ENCODE data around the gene GCNT4.

GCNT4 gene

DNA sequence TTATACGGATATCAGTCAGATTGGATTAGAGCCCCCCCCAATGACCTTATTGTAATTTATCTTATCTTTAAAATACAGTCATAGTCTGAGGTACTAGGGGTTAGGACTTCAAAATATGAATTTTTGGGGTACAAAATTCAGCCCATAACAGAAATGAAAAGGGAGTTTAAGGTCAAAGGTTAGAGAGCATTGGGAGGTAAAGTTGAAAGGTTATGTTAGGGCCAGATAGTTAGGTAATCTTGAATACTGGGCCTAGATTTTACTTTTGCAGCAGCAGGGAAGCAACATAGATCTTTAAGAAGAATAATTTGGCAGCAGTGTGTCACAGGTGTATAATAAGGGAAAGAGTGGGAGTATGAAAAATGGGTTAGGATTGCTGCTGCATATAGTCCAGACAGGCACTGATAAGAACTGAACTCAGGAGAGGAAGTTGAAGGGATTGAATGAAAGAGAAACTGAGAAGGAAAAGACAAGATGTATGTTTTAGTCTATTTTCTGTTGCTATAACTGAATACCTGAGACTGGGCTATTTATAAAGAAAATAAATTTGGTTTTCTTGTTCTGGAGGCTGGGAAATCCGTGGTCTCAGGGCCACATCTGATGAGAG, 10.7 kb upstream of the GCNT4 start:
- no peak overlapping the region for H3K4me3 ChIP-seq (ENCODE audit: low read depth in 1 of 2, low read length in 2 of 2)
- H3K27ac ChIP-seq (ENCODE audit: low read depth, low read length), result no peak overlapping the region
- H3K36me3 ChIP-seq (ENCODE audit: insufficient read depth, low read length), result no peaks in the 10 kb centered on the region
- H3K9me3 ChIP-seq (ENCODE audit: low read length), result no peaks in the 10 kb centered on the region
- H3K27me3 ChIP-seq (ENCODE audit: control insufficient read depth in 1 of 2, insufficient read depth in 2 of 2, low read length in 2 of 2), result no peaks in the 10 kb centered on the region
- no peak overlapping the region for H3K9ac ChIP-seq (ENCODE audit: low read length)
- H3K4me1 ChIP-seq (ENCODE audit: insufficient read depth, low read length), result no peaks in the 10 kb centered on the region

DNA sequence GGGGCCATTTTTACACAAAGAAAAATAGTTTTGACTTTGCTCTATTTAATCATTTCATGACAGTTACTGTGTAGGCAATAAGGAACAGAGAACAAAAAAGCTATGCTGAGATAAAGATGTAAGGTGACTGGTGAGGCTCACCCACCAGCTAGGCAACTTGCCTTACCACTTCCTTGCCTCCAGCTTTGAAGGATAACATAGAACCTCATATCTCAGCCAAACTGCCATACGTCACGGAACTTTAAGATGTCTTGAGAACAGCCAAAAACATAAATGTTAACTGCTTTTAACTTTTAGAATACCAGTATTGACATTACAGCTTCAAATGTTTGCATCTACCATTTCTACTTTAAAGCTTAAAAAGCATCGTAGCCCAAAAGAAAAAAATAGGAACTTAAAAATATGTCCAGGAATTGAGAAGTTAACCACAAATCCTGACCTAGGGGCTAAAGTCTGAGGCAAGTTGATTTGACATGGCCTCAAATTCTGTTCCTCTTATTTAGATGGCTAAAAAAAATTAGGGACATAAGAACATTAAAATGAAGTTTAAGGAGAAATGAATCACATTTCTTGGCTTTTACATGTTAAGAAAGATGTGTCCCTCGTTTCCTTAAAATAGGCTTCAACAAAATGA, 7.7 kb upstream of the GCNT4 start:
- Histone ChIP-seq H3K27ac (ENCODE audit: low read depth, low read length) (no peak overlapping the region), H3K4me1 (ENCODE audit: insufficient read depth, low read length) (no peaks in the 10 kb centered on the region)

DNA sequence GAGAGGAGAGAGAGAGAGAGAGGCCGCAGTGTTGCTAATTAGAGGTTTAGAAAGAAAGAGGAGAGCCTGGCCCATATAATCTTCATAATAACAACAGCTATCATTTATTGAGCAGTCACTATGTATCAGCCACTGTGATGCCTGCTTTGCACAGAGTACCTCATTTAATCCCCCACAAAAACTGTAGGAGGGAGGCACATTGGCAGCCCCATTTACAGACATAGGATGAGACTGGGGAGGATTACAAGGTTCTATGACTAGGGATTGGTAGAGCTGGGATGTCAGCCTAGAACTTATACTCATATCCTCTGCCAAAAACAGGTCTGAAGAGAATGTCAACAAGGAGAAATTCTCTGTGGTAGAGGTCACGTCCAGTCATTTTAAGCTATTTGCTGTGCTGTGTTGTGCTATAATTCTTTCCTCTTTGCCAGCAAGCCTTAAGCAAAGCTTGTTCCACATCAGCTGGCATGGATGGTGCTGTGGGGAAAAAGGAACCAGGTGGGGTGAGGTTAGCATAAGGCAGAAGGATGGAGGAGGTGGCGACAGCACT, 6.7 kb upstream of the GCNT4 start:
- peaks cover 8% of the 10 kb centered on the region for H3K4me1 ChIP-seq (ENCODE audit: insufficient read depth, low read length)
- H3K27me3 ChIP-seq (ENCODE audit: control insufficient read depth in 1 of 2, insufficient read depth in 2 of 2, low read length in 2 of 2), result no peaks in the 10 kb centered on the region
- H3K9ac ChIP-seq (ENCODE audit: low read length), result no peak overlapping the region
- H3K9me3 ChIP-seq (ENCODE audit: low read length), result no peaks in the 10 kb centered on the region
- H3K4me3 ChIP-seq (ENCODE audit: low read depth in 1 of 2, low read length in 2 of 2), result no peak overlapping the region
- no peaks in the 10 kb centered on the region for H3K36me3 ChIP-seq (ENCODE audit: insufficient read depth, low read length)
- H3K27ac ChIP-seq (ENCODE audit: low read depth, low read length), result no peak overlapping the region

More for the DNA sequence above, 7.7 kb upstream of the GCNT4 start:
- Histone ChIP-seq H3K27me3 (ENCODE audit: control insufficient read depth in 1 of 2, insufficient read depth in 2 of 2, low read length in 2 of 2) (no peaks in the 10 kb centered on the region), H3K9ac (ENCODE audit: low read length) (no peak overlapping the region), H3K9me3 (ENCODE audit: low read length) (no peaks in the 10 kb centered on the region), H3K4me3 (ENCODE audit: low read depth in 1 of 2, low read length in 2 of 2) (no peak overlapping the region), H3K36me3 (ENCODE audit: insufficient read depth, low read length) (no peaks in the 10 kb centered on the region)

DNA sequence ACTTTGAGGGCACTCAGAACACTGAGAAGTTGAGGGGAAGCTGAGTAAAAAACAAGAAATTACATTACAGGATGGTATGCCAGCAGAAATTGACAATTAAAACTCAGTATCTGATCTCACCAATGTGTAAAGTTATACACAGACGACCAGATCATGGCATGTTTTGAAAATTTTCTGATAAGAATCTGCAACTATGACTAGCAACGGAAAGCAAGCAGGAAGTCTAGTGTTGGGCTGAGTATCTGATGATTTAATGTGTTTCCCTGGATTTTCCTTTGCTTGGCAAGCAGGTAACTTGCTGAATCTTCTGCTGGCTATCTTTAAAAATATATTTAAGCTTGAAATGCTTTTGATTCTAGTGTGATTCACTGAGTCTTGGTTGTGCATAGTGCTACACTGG, 5.2 kb upstream of the GCNT4 start:
- Histone ChIP-seq H3K4me1 (ENCODE audit: insufficient read depth, low read length) (peaks cover 8% of the 10 kb centered on the region), H3K27ac (ENCODE audit: low read depth, low read length) (no peak overlapping the region), H3K9ac (ENCODE audit: low read length) (no peak overlapping the region), H3K36me3 (ENCODE audit: insufficient read depth, low read length) (no peaks in the 10 kb centered on the region), H3K9me3 (ENCODE audit: low read length) (no peaks in the 10 kb centered on the region), H3K4me3 (ENCODE audit: low read depth in 1 of 2, low read length in 2 of 2) (no peak overlapping the region), H3K27me3 (ENCODE audit: control insufficient read depth in 1 of 2, insufficient read depth in 2 of 2, low read length in 2 of 2) (no peaks in the 10 kb centered on the region)

DNA sequence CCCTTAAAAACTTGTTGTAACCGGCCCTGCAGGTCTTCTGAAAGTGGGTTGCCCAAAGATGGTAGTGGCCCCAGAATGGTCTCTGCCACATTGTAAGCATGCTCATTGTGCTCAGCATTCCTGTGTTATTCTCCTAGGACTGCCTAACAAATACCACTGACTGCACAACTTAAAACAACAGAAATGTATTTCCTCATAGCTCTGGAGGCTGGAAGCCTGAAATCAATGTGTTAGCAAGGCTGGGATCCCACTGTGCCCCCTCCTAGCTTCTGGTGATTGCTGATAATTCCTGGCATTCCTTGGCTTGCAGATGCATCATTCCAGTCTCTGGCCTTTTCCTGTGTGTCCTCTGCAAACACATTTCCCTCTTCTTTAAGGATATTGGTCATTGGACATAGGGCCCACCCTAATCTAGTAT, 3.4 kb upstream of the GCNT4 start:
- H3K27ac ChIP-seq (ENCODE audit: low read depth, low read length), result no peak overlapping the region
- H3K9me3 ChIP-seq (ENCODE audit: low read length), result no peaks in the 10 kb centered on the region
- no peaks in the 10 kb centered on the region for H3K27me3 ChIP-seq (ENCODE audit: control insufficient read depth in 1 of 2, insufficient read depth in 2 of 2, low read length in 2 of 2)

DNA sequence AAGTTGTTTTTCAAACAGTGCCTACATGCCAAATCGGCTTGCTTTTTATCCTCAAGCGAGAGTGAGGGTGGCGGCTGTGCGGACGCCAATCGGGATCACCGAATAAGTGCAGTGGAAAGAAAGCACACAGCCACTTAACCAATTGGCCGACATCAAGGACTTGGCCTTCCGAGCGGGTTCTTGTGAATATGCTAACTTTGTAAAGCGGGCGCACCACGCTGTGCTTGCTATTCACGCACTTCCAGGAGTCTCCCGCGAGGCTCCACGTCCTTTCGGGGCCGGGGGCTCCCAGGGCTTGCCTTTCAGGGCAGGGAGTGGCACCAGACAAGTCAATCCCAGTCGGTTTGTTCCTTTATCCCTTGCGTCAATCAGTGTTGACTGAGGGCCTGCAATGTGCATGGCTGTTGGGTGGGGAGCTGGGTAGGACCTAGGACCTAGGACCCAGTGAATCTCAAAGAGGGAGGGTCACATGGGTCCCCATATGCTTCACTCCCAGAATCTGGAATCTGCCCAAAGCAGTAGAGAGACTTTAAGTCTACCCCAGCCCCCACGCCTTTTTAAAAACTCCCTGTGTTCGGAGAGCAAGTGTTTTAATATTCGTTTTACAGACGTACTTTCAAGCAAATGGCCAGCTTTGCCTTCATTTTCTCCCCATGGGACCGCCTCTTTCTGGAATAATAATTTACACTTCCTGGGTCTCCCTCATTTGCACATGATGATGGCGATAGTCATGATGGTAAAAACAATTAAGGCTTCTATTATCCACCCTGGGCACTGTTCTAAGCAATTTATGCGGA, 2.0 kb upstream of the GCNT4 start:
- H3K4me1 ChIP-seq (ENCODE audit: insufficient read depth, low read length), result peaks cover 32% of the 10 kb centered on the region
- no peaks in the 10 kb centered on the region for H3K27me3 ChIP-seq (ENCODE audit: control insufficient read depth in 1 of 2, insufficient read depth in 2 of 2, low read length in 2 of 2)
- H3K27ac ChIP-seq (ENCODE audit: low read depth, low read length), result peak overlapping the region; percentile 83
- H3K36me3 ChIP-seq (ENCODE audit: insufficient read depth, low read length), result no peaks in the 10 kb centered on the region
- no peaks in the 10 kb centered on the region for H3K9me3 ChIP-seq (ENCODE audit: low read length)
- H3K9ac ChIP-seq (ENCODE audit: low read length), result peak overlapping the region; percentile 37
- H3K4me3 ChIP-seq (ENCODE audit: low read depth in 1 of 2, low read length in 2 of 2), result peak overlapping the region; percentile 62 to 88

More for the DNA sequence above, 3.4 kb upstream of the GCNT4 start:
- Histone ChIP-seq H3K4me3 (ENCODE audit: low read depth in 1 of 2, low read length in 2 of 2) (no peak overlapping the region), H3K36me3 (ENCODE audit: insufficient read depth, low read length) (no peaks in the 10 kb centered on the region), H3K9ac (ENCODE audit: low read length) (no peak overlapping the region), H3K4me1 (ENCODE audit: insufficient read depth, low read length) (peaks cover 18% of the 10 kb centered on the region)

DNA sequence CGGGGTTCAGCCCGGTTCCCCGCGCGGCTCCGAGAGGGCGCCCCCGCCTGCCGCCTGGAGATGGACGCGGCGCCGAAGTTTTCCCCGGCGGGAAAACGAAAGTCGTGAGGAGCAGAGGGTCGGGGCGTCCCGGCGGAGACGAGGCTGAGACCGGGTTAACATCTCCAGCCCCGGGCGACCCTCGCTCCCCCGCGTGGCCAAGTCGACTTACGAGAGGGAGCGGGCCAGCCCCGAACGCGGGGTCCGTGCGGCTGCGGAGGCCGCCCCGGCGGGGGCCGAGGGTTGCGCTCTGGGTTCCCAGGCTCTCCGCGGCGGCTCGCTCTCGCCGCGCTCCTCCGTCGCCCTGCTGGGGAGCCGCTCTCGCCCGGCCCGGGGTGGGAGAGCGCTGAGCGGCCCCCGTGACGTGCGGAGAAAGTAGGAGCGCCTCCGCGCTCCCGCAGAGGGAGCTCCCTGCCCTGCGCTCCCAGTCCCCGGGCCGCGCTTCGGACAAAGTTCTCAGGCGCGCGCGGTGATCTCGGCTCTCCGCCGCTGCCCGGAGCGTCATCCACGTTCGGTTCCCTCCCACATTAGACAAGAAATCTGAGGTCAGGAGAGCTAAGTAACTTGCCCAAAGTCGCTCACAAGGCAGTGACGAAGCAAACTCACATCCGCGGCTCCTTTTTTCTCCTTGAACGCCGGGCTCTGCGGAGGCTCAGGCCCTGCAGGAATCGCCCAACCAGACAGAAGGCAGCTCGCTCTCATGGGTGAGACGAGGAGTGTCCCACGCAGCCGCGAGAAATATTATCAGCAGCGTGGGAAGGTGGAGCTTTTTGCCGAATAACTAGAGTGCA, 1.2 kb upstream of the GCNT4 start:
- Histone ChIP-seq H3K9ac (ENCODE audit: low read length) (peak overlapping the region; percentile 37), H3K36me3 (ENCODE audit: insufficient read depth, low read length) (no peaks in the 10 kb centered on the region), H3K4me1 (ENCODE audit: insufficient read depth, low read length) (peaks cover 40% of the 10 kb centered on the region), H3K27me3 (ENCODE audit: control insufficient read depth in 1 of 2, insufficient read depth in 2 of 2, low read length in 2 of 2) (no peaks in the 10 kb centered on the region), H3K4me3 (ENCODE audit: low read depth in 1 of 2, low read length in 2 of 2) (peak overlapping the region; percentile 62 to 88), H3K9me3 (ENCODE audit: low read length) (no peaks in the 10 kb centered on the region), H3K27ac (ENCODE audit: low read depth, low read length) (peak overlapping the region; percentile 83)

DNA sequence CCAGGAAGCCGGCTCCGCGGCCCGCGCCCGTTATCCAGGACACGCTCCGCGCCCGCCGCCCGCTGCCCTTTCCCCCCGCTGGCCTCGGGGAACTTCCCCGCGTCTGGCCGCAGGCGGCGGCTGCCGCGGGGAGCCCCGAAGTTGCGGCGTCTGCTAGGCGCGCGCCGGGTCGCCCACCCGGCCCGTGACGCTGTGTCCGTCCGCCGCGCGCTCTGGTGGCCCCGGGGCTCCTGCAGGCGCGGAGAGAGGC, 621 bp upstream of the GCNT4 start:
- H3K9ac ChIP-seq (ENCODE audit: low read length), result peak overlapping the region; percentile 65
- H3K27me3 ChIP-seq (ENCODE audit: control insufficient read depth in 1 of 2, insufficient read depth in 2 of 2, low read length in 2 of 2), result no peaks in the 10 kb centered on the region
- no peaks in the 10 kb centered on the region for H3K9me3 ChIP-seq (ENCODE audit: low read length)
- peaks cover 41% of the 10 kb centered on the region for H3K4me1 ChIP-seq (ENCODE audit: insufficient read depth, low read length)
- peak overlapping the region; percentile 62 to 88 for H3K4me3 ChIP-seq (ENCODE audit: low read depth in 1 of 2, low read length in 2 of 2)
- no peaks in the 10 kb centered on the region for H3K36me3 ChIP-seq (ENCODE audit: insufficient read depth, low read length)
- H3K27ac ChIP-seq (ENCODE audit: low read depth, low read length), result peak overlapping the region; percentile 83

DNA sequence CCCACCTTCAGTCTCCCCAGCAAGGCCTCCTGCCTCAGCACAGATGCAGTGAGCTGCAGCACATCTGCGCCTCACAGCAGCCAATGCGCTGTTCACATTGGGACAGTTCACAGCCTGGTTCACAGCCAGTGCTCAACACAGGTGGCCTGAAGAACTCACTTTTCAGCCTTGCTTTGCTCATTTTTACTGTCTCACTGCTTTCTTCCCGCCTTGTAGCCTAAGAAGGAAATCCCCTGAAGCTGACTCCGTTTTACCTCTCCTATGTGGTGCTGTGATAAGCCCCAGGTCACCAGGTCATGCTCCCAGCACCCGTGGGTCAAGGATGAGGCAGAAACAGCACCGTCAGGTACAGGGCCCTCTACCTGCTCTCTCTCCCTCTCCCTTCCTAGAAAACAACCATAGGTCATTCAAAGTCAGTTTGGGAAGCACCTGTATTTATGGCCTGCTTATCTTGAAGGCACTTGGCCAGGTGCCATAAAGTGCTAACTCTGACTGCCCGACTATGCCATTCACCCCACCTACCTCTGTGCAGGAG, 1.1 kb downstream of the GCNT4 start:
- Histone ChIP-seq H3K36me3 (ENCODE audit: insufficient read depth, low read length) (peaks cover 7% of the 10 kb centered on the region), H3K27ac (ENCODE audit: low read depth, low read length) (no peak overlapping the region), H3K4me3 (ENCODE audit: low read depth in 1 of 2, low read length in 2 of 2) (peak overlapping the region; percentile 23 to 62), H3K27me3 (ENCODE audit: control insufficient read depth in 1 of 2, insufficient read depth in 2 of 2, low read length in 2 of 2) (no peaks in the 10 kb centered on the region), H3K4me1 (ENCODE audit: insufficient read depth, low read length) (peaks cover 41% of the 10 kb centered on the region), H3K9me3 (ENCODE audit: low read length) (no peaks in the 10 kb centered on the region), H3K9ac (ENCODE audit: low read length) (peak overlapping the region; percentile 7)

DNA sequence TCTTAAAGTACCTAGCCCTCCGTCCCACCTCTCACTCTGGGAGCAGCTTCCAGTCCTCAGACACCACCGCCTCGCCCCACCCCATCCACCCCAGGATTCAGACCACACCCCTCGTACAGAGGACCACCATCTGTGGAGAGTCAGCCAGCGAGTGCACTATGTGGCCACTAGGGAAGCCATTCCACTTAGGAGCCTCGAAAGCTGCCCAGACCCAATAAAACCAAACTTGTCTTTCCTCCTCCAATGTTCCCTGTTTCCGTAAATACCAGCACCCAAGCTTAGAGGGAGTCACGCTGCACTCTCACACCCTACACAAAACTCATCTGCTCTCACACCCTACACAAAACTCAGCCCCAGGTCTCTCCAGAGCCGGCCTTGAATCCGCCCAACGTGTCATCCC, 1.9 kb downstream of the GCNT4 start:
- Histone ChIP-seq H3K4me3 (ENCODE audit: low read depth in 1 of 2, low read length in 2 of 2) (no peak overlapping the region), H3K27ac (ENCODE audit: low read depth, low read length) (no peak overlapping the region), H3K9me3 (ENCODE audit: low read length) (no peaks in the 10 kb centered on the region), H3K36me3 (ENCODE audit: insufficient read depth, low read length) (peaks cover 11% of the 10 kb centered on the region), H3K4me1 (ENCODE audit: insufficient read depth, low read length) (peaks cover 41% of the 10 kb centered on the region), H3K27me3 (ENCODE audit: control insufficient read depth in 1 of 2, insufficient read depth in 2 of 2, low read length in 2 of 2) (no peaks in the 10 kb centered on the region), H3K9ac (ENCODE audit: low read length) (no peak overlapping the region)

All from muscle layer of colon (tissue), 2 donors.